HL-60/S4 treated with phorbol 12-myristate 13-acetate at 8.2 ng/mL for 4 days and 3 days (cell line): ENCODE data around the gene ARID3A.

Experiments
- in situ Hi-C: fragments of 300-500 bp; cut with MboI; formaldehyde crosslinking; loops from 2 replicates; pipeline ENCODE4 v1.15.0; 2022; ENCODE audit warnings: low sequenced_read_pairs

ARID3A gene

GRCh38 chr19:911197-912033 lies 14.4 kb upstream of the ARID3A start:
- in situ Hi-C loops, result loop anchor here (10.0 kb wide), 1 partner anchor 147 kb away; no protein-coding TSS in a partner anchor

GRCh38 chr19:912181-913079 lies 13.4 kb upstream of the ARID3A start:
- in situ Hi-C loops, result loop anchor here (10.0 kb wide), 1 partner anchor 148 kb away; no protein-coding TSS in a partner anchor

GRCh38 chr19:913080-913748 lies 12.6 kb upstream of the ARID3A start, which contains the start of gene R3HDM4:
Gene R3HDM4, minus strand, starts transcription at chr19:913219. Its CDS starts 62 bp downstream, at chr19:913157.
- in situ Hi-C loops, result loop anchor here (10.0 kb wide), 1 partner anchor 148 kb away; no protein-coding TSS in a partner anchor

DNA sequence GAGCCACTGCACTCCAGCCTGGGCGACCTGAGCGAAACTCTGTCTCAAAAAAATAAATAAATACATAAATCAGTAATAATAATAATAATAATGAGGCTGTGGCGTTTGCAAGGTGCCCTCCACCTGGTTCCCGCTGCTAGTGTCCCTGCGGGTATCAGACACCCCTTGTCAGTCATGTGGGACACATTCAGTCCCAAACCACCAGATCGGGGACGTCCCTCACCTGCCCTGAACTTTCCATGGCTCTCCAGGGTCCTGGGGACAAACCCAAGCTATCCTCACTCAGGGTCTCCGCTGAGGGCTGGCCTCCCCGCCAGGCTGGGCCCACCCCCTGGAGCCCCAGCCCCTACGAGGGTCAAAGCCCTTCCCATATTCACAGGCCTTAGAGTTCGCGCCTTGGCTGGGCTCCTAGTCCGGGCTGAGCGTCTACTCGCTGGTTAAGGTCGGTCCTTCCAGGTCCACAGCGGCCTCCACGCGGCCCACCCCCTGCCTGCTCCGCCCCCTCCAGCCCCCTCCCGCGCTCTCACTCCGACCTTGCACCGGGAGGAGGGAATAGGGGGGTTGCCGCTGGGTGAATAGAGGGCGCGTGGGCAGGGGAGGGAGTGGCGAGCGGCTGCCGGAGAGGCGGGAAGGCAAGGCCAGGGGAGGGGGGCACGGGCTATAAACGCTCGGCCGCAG lies 9.1 kb upstream of the ARID3A start:
- in situ Hi-C loops, result loop anchor here (10.0 kb wide), 1 partner anchor 152 kb away; no protein-coding TSS in a partner anchor

GRCh38 chr19:917323-918151 lies 8.3 kb upstream of the ARID3A start, which contains the start of gene KISS1R:
Gene KISS1R, plus strand, starts transcription at chr19:917333. Its CDS starts 170 bp downstream, at chr19:917503.
- in situ Hi-C loops, result loop anchor here (10.0 kb wide), 1 partner anchor 153 kb away; no protein-coding TSS in a partner anchor

DNA sequence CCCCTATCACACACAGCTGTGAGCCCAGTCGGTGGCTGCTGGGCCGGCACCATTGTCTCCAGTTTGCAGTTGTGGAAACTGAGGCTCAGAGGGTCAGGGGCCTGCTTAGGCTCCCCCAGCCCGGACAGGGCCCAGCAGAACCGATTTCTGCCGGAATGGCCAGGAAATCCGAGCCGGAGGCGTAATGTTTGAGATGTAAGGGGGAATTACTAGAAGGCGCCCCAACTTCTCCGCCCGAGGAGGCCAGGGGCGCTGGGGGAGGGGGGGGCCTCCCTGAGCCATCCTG lies 7.7 kb upstream of the ARID3A start:
- in situ Hi-C loops, result loop anchor here (10.0 kb wide), 1 partner anchor 153 kb away; no protein-coding TSS in a partner anchor

GRCh38 chr19:918481-919198 lies 7.2 kb upstream of the ARID3A start:
- in situ Hi-C loops, result loop anchor here (10.0 kb wide), 1 partner anchor 154 kb away; no protein-coding TSS in a partner anchor

- in situ Hi-C loops, result loop anchor here (10.0 kb wide), 2 partner anchors 65 to 155 kb away; partner anchors contain the start of gene WDR18
These were observed 6.4 kb upstream of the ARID3A start for GRCh38 chr19:919199-920050.

DNA sequence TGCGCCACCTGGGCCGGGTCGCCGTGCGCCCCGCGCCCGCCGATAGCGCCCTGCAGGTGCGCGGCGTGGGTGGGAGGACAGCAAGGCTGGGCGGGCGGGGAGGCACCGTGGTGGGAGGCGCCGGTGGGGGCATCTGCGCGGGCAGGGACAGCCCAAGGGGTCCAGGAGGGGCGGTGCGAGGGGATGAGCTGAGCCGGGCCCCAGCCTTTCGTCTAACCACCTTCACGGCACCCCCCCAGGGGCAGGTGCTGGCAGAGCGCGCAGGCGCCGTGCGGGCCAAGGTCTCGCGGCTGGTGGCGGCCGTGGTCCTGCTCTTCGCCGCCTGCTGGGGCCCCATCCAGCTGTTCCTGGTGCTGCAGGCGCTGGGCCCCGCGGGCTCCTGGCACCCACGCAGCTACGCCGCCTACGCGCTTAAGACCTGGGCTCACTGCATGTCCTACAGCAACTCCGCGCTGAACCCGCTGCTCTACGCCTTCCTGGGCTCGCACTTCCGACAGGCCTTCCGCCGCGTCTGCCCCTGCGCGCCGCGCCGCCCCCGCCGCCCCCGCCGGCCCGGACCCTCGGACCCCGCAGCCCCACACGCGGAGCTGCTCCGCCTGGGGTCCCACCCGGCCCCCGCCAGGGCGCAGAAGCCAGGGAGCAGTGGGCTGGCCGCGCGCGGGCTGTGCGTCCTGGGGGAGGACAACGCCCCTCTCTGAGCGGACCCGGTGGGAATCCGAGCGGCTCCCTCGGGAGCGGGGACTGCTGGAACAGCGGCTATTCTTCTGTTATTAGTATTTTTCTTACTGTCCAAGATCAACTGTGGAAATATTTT lies 5.6 kb upstream of the ARID3A start:
- in situ Hi-C loops, result loop anchor here (10.0 kb wide), 1 partner anchor 65 kb away; the partner anchor contains the start of gene WDR18

GRCh38 chr19:924553-925086 lies 1.2 kb upstream of the ARID3A start:
- in situ Hi-C loops, result loop anchor here (10.0 kb wide), 1 partner anchor 60 kb away; the partner anchor contains the start of gene WDR18

- in situ Hi-C loops, result loop anchor here (10.0 kb wide), 1 partner anchor 60 kb away; the partner anchor contains the start of gene WDR18
These were observed 729 bp upstream of the ARID3A start for GRCh38 chr19:925087-925525.

GRCh38 chr19:926323-926588 lies 421 bp downstream of the ARID3A start:
- in situ Hi-C loops, result loop anchor here (10.0 kb wide), 1 partner anchor 59 kb away; the partner anchor contains the start of gene WDR18

GRCh38 chr19:926589-927350 lies 935 bp downstream of the ARID3A start:
- in situ Hi-C loops, result loop anchor here (10.0 kb wide), 1 partner anchor 58 kb away; the partner anchor contains the start of gene WDR18

DNA sequence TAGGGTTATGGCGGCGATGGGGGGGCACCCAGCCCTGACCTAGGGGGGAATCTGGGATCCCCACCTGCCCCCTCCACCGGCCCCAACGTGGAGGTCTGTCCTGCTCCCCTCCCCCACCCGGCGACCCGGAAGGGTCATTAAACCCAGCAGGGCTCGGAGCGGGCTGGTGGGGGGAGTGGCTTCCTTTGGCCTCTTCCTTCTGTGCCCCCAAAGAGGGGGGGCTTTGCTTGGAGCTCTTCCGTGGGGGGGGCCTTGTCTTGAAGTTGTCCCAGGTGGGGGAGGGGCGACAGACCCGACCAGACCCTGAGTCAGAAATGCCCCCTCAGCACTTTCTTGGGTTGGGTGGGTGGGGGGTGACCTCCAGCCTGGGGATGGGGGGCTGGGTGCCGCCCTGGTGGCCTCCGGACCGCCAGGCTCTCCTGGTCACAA lies 1.5 kb downstream of the ARID3A start:
- in situ Hi-C loops, result loop anchor here (10.0 kb wide), 1 partner anchor 57 kb away; the partner anchor contains the start of gene WDR18

GRCh38 chr19:927780-928401 lies 2.1 kb downstream of the ARID3A start:
- in situ Hi-C loops, result loop anchor here (10.0 kb wide), 1 partner anchor 57 kb away; the partner anchor contains the start of gene WDR18
